AG10803 (cell line): Measurements from ENCODE around the gene UBASH3A.

Source experiments
- DNase-seq: peaks from one replicate; pipeline ENCODE4 v3.0.0; 2010; ENCODE audit warnings: low read depth
- H3K4me3 ChIP-seq: 2 replicates; pipeline ENCODE4 v1.5.1; 2011; ENCODE audit warnings: mild to moderate bottlenecking, low read length, control low read depth
- TF ChIP-seq, protein P1 (sequence below): conservative IDR thresholded peaks from 2 replicates; pipeline ENCODE4 v1.5.1; 2011; ENCODE audit warnings: mild to moderate bottlenecking, low read length, control low read depth, inconsistent platforms

UBASH3A gene

DNA sequence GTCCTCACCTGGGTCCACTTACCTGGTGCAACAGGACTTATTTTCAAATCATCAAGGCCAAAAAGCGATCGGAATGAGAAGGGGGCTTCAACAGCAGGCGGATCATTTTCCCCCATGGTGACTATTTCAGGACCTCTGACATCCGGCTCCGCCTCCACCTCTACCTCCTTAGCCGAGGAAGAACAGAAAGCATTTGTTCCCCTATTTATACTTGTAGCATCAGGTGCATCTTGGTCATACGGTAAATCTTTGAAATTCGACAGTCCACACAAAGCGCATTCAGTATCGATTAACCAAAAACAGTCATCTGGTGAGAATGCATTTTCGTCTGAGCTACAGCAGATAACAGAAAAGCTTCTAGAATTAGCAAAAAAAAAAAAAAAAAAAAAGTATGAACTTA, 8.4 kb upstream of the UBASH3A start:
- no peak for DNase-seq
- TF ChIP-seq, protein P1, sequence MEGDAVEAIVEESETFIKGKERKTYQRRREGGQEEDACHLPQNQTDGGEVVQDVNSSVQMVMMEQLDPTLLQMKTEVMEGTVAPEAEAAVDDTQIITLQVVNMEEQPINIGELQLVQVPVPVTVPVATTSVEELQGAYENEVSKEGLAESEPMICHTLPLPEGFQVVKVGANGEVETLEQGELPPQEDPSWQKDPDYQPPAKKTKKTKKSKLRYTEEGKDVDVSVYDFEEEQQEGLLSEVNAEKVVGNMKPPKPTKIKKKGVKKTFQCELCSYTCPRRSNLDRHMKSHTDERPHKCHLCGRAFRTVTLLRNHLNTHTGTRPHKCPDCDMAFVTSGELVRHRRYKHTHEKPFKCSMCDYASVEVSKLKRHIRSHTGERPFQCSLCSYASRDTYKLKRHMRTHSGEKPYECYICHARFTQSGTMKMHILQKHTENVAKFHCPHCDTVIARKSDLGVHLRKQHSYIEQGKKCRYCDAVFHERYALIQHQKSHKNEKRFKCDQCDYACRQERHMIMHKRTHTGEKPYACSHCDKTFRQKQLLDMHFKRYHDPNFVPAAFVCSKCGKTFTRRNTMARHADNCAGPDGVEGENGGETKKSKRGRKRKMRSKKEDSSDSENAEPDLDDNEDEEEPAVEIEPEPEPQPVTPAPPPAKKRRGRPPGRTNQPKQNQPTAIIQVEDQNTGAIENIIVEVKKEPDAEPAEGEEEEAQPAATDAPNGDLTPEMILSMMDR, result no peak
- no peak overlapping the region for H3K4me3 ChIP-seq

GRCh38 chr21:42395905-42396651, 7.6 kb upstream of the UBASH3A start, which contains the start of gene TMPRSS3:
Gene TMPRSS3, minus strand, starts transcription at chr21:42396052. Its CDS starts 635 bp downstream, at chr21:42395417.
- no peak within 1 kb of the TSS for H3K4me3 ChIP-seq
- no peak for DNase-seq
- TF ChIP-seq, protein P1, result no peak

DNA sequence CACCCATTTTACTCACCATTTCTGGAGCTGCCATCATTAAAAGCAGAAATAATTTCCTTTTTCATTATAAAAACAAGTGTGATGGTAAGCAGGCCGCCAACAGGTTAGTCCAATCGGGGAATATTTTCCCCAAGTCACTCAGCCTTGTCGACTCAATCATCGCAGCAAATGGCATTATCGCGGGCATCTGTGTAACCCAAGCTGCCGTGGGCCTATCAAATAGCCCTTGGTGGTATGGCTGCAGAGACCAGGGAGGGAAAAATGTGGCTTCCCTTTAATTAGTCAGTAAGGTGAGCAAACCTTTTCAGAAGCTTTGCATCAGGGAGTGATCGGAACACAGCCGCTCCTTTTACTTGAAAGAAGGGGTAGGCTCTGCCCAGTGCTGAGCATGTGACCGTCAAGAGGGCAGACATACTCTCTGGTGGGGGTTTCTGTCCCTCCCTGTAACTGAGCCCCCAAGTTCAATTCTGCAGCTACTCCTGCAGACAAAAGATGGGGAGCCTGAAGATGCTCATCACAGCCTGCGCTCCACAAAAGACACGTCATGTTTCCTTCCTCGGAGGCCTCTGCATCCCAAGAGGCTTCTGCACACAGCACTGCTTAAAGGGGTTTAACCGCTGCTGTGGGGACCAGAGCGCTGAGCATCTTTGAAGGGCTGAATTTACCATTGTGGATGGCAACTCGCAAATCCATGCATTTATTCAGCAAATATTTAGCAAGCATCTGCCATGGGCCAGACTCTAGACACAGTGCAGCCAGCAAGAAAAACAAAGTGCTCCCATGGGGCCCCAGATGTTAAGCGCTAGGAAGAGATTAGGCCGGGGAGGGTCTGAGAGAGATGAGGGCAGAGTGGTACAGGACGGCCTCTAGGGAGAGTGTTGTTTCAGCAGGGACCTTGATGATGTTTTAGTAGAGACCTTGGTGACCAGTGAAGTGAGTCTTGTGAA, 6.6 kb upstream of the UBASH3A start:
- TF ChIP-seq, protein P1, result no peak
- H3K4me3 ChIP-seq, result no peak overlapping the region
- DNase-seq, result no peak

- DNase-seq, result no peak
- TF ChIP-seq, protein P1, result no peak
- H3K4me3 ChIP-seq, result no peak overlapping the region
These were observed 5.8 kb upstream of the UBASH3A start for GRCh38 chr21:42397746-42398394.

GRCh38 chr21:42398436-42399028, 5.2 kb upstream of the UBASH3A start:
- TF ChIP-seq, protein P1, result no peak
- DNase-seq, result no peak
- H3K4me3 ChIP-seq, result no peak overlapping the region

DNA sequence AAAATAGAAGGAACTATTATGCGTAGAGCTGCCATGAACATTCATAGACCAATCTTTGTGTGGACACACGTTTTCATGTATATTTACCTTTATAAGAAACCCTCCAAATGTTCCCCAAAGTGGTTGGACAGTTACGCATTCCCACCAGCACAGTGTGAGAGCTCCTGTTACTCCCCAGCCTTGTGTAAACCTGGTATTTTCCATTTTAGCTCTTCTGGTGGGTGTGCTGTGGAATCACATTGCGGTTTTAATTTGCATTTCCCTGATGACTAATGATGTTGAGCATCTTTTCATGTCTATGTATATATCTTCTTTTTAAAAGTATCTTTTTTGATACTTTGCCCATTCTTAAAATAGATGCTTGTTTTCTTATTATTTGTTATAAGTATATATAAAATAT, 3.2 kb upstream of the UBASH3A start:
- no peak overlapping the region for H3K4me3 ChIP-seq
- peak; percentile 3 for DNase-seq
- TF ChIP-seq, protein P1, result no peak
